ENCODE measurements around the gene IL5.
"Not testable (repeated sequence)": the region's sequence is repeated elsewhere in the genome, so short reads cannot be mapped to it uniquely, and the experiment has no call there.

The IL5 gene

GRCh38 chr5:132528866-132529634 lies 14.3 kb downstream of the IL5 start:
- peak; percentile 53 for DNase-seq

GRCh38 chr5:132528021-132528420 lies 15.3 kb downstream of the IL5 start:
- no peak for DNase-seq

- no peak for DNase-seq
Observed at GRCh38 chr5:132526974-132527564, 16.3 kb downstream of the IL5 start.

GRCh38 chr5:132526290-132526973 lies 16.9 kb downstream of the IL5 start:
- DNase-seq: peak; percentile 72

- DNase-seq: peak; percentile 86
Observed at GRCh38 chr5:132525299-132525724, 18.0 kb downstream of the IL5 start.

- peak; percentile 46 for DNase-seq
Observed at GRCh38 chr5:132524877-132525276, 18.4 kb downstream of the IL5 start.

GRCh38 chr5:132522067-132522466 lies 21.3 kb downstream of the IL5 start:
- not testable (repeated sequence) for DNase-seq

GRCh38 chr5:132513618-132514336 lies 29.5 kb downstream of the IL5 start:
- not testable (repeated sequence) for DNase-seq

GRCh38 chr5:132510076-132510475 lies 33.2 kb downstream of the IL5 start:
- DNase-seq: no peak

GRCh38 chr5:132506094-132506692 lies 37.1 kb downstream of the IL5 start:
- peak; percentile 61 for DNase-seq

- no peak for DNase-seq
Observed at GRCh38 chr5:132505641-132506040, 37.7 kb downstream of the IL5 start.

GRCh38 chr5:132504746-132505145 lies 38.6 kb downstream of the IL5 start:
- DNase-seq: no peak

GRCh38 chr5:132503244-132503643 lies 40.1 kb downstream of the IL5 start:
- no peak for DNase-seq

- no peak for DNase-seq
Observed at GRCh38 chr5:132501961-132502931, 41.1 kb downstream of the IL5 start.

- no peak for DNase-seq
Observed at GRCh38 chr5:132501629-132501956, 41.7 kb downstream of the IL5 start.

- peak; percentile 69 for DNase-seq
Observed at GRCh38 chr5:132500931-132501628, 42.2 kb downstream of the IL5 start.

GRCh38 chr5:132500244-132500930 lies 42.9 kb downstream of the IL5 start:
- DNase-seq: no peak

GRCh38 chr5:132499440-132500243 lies 43.7 kb downstream of the IL5 start:
- no peak for DNase-seq

GRCh38 chr5:132498686-132499271 lies 44.5 kb downstream of the IL5 start:
- DNase-seq: peak; percentile 90

Data from RPMI8226 (cell line).